ENCODE data around the gene CLCF1.
"Not testable (repeated sequence)": the region's sequence is repeated elsewhere in the genome, so short reads cannot be mapped to it uniquely, and the experiment has no call there.

Gene CLCF1

DNA sequence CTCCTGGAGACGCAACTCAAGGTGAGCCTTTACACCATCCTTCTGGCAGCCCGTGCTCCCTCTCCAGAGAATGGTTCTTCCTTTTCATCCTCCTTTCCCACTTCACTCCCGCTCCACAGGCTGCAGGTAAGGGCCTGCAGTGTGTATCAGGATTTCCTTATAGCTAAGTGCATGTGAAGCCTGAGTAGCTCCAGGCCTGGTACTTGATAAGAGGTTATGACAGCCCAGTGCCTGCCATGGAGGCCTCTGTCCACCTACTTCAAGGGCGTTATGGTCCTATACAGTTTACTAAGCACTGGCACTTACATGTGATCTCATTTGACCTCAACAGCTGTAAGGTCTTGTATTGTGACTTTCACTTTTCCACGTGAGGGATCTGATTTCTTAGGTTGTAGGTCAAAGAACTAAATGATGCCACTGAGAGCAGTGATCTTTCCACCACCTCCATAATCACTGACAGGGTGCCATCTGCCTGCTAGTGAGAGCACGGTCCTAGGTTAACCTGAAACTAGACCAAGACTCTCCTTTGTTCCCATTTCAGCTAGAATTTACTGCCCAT, 52.0 kb downstream of the CLCF1 start:
- DNase-seq, result no peak

DNA sequence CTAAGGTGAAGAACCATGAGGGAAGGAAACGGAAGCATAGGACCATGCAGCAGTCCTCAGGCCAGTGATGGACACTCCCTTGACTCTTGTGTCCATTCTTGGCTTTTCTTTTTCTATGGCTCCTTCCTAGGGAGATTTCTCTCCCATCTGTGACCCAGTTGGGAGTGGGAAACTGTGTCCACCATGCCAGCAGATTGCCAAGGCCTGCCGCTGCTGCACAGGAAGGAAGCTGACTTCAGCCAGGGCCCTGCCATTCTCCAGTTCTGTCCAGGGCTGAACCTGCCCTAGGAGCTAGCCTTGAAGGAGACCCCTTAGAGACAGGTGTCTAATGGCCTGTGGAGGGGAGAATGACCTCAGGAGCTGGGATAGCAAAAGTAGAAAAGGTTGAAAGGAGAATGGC, 52.7 kb downstream of the CLCF1 start:
- DNase-seq, result no peak

GRCh38 chr11:67320011-67320410, 53.4 kb downstream of the CLCF1 start:
- DNase-seq, result no peak

DNA sequence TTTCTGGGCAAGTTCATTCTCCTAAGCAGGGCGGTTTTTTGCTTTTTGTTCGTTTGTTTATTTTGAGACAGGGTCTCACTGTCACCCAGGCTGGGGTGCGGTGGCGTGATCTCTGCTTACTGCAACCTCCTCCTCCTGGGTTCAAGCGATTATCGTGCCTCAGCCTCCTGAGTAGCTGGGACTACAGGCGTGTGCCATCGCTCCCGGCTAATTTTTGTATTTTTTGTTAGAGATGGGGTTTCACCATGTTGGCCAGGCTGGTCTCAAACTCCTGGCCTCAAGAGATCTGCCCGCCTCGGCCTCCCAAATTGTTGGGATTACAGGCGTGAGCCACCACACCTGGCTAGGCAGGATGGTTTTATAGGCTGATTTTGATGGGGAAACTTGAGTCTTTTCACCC, 54.5 kb downstream of the CLCF1 start:
- DNase-seq, result not testable (repeated sequence)

- DNase-seq, result no peak
Measured at GRCh38 chr11:67317888-67318555, 55.4 kb downstream of the CLCF1 start.

DNA sequence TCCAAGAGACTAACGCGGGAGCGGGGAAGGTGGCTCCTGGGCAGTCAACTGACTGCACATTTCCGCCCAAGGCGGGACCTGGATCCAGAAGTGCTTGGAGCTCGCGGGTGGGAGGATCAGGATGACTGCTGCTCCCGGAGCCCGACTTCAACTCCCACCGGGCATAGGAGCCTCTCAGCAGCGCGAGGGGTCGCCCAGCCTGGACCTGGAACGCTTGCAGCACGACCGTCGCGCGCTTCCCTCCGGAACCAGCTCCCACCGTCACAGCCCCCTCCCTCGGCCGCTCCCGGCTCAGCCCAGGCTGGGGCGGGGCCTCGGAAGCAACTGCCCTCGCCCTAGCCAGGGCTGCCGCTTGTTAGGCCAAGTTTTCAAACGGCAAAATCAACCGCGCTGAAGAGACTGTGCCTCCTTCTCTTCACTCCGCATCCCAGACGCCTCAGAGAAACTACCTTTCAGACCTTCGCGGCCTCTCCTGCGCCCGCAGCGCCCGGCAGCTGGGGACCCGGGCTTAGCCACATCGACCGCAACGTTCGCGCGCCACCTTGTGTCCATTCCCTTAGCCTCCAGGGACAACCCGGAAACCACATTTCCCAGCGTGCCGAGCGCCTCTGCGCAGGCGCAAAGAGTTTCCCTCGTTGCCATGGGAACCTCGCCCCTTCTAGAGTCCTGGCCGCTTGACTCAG, 56.1 kb downstream of the CLCF1 start:
- peak; percentile 98 for DNase-seq

DNA sequence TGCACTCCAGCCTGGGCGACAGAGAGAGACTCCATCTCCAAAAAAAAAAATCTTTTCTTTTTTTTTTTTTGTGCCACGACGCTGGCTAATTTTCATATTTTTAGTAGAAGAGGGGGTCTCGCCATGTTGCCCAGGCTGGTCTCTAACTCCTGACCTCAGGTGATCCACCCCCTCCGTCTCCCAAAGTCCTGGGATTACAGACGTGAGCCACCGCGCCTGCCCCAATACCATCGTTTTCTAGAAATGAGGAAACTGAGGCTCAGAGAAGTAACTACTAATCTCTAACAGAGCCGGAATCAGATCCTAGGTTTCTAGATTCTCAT, 56.6 kb downstream of the CLCF1 start:
- DNase-seq, result no peak

DNA sequence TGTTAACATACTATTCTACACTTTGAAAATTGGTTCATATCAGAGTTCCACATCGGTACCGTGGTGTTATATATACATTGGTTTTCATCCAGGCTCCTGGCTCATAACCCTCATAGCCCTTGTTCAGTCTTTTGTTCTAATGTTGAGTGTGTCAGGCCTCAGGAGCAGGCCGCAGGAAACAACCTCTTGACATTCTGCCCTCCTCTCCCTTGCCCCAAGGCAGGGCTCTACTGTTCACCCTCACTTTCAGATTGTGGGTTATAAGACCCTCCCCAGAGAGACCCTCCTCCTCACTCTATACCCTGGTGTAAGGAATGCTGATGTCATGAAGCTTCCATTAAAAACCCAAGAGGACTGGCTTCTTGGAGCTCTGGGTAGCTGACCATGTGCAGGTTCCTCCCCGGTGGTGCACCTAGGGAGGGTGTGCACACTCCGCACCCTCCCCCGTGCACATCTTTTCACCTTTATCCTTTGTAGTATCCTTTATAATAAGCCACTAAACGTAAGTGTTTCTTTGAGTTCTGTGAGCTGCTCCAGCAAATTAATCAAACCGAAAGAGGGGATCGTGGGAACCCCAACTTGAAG, 58.0 kb downstream of the CLCF1 start:
- DNase-seq, result no peak

GRCh38 chr11:67314218-67314617, 59.2 kb downstream of the CLCF1 start:
- no peak for DNase-seq
